ENCODE results near the gene KRTAP16-1. TPM values are rescaled to one million over a fixed set of nuclear protein-coding genes. Genes with fewer than 3 reads are reported as not detected.

KRTAP16-1 gene
- total RNA-seq, 1 donor from 2014 or later, result not detected

- H3K27ac ChIP-seq (replicated peaks), result no peak overlapping the region
- intact Hi-C loops (cut with micrococcal nuclease), result no loop called here
- H3K4me1 ChIP-seq, result no peaks in the 10 kb centered on the region
- H3K9me3 ChIP-seq (replicated peaks), result peaks cover 18% of the 10 kb centered on the region
- no peak for TF ChIP-seq CTCF (IDR thresholded peaks at IDR 0.05; ENCODE audit: borderline replicate concordance)
- H3K4me3 ChIP-seq, result no peak overlapping the region
- DNase-seq, result no peak
- H3K36me3 ChIP-seq, result no peaks in the 10 kb centered on the region
- H3K27me3 ChIP-seq (ENCODE audit: low read depth), result peaks cover 59% of the 10 kb centered on the region
Measured at GRCh38 chr17:41315814-41316445, 6.8 kb upstream of the KRTAP16-1 start.

- DNase-seq, result no peak
- Histone ChIP-seq H3K4me3 (no peak within 1 kb of the TSS), H3K9me3 (replicated peaks) (peaks cover 13% of the 10 kb centered on the region), H3K4me1 (no peaks in the 10 kb centered on the region), H3K27ac (replicated peaks) (no peak within 1 kb of the TSS), H3K27me3 (ENCODE audit: low read depth) (peaks cover 63% of the 10 kb centered on the region), H3K36me3 (no peaks in the 10 kb centered on the region)
- TF ChIP-seq CTCF (IDR thresholded peaks at IDR 0.05; ENCODE audit: borderline replicate concordance), result no peak
- intact Hi-C loops (cut with micrococcal nuclease), result no loop called here
Measured at GRCh38 chr17:41315204-41315794, 6.2 kb upstream of the KRTAP16-1 start, which contains the start of gene KRTAP17-1. TSS of gene KRTAP17-1 (minus strand) at chr17:41315710. CDS start at chr17:41315650, 60 bp downstream.

GRCh38 chr17:41311111-41311510 lies 2.0 kb upstream of the KRTAP16-1 start:
- TF ChIP-seq CTCF (IDR thresholded peaks at IDR 0.05; ENCODE audit: borderline replicate concordance), result no peak
- intact Hi-C loops (cut with micrococcal nuclease), result no loop called here

GRCh38 chr17:41308251-41308917 lies 725 bp downstream of the KRTAP16-1 start:
- intact Hi-C loops (cut with micrococcal nuclease), result no loop called here
- H3K27ac ChIP-seq (replicated peaks), result peak overlapping the region; percentile 38
- H3K27me3 ChIP-seq (ENCODE audit: low read depth), result peaks cover 83% of the 10 kb centered on the region
- H3K4me1 ChIP-seq, result peaks cover 6% of the 10 kb centered on the region
- no peaks in the 10 kb centered on the region for H3K36me3 ChIP-seq
- H3K9me3 ChIP-seq (replicated peaks), result no peaks in the 10 kb centered on the region
- DNase-seq, result peak; percentile 58
- no peak overlapping the region for H3K4me3 ChIP-seq
- TF ChIP-seq CTCF (IDR thresholded peaks at IDR 0.05; ENCODE audit: borderline replicate concordance), result no peak

More at GRCh38 chr17:41311111-41311510, 2.0 kb upstream of the KRTAP16-1 start:
- no peak overlapping the region for H3K27ac ChIP-seq (replicated peaks)
- H3K4me1 ChIP-seq, result peaks cover 6% of the 10 kb centered on the region
- no peak overlapping the region for H3K4me3 ChIP-seq
- peaks cover 93% of the 10 kb centered on the region for H3K27me3 ChIP-seq (ENCODE audit: low read depth)
- no peaks in the 10 kb centered on the region for H3K9me3 ChIP-seq (replicated peaks)
- no peak for DNase-seq
- no peaks in the 10 kb centered on the region for H3K36me3 ChIP-seq

GRCh38 chr17:41307647-41308046 lies 1.5 kb downstream of the KRTAP16-1 start:
- DNase-seq, result no peak
- no peak for TF ChIP-seq CTCF (IDR thresholded peaks at IDR 0.05; ENCODE audit: borderline replicate concordance)
- H3K4me1 ChIP-seq, result peaks cover 13% of the 10 kb centered on the region
- H3K36me3 ChIP-seq, result no peaks in the 10 kb centered on the region
- H3K4me3 ChIP-seq, result no peak overlapping the region
- H3K27ac ChIP-seq (replicated peaks), result no peak overlapping the region
- H3K27me3 ChIP-seq (ENCODE audit: low read depth), result peaks cover 76% of the 10 kb centered on the region
- intact Hi-C loops (cut with micrococcal nuclease), result no loop called here
- H3K9me3 ChIP-seq (replicated peaks), result no peaks in the 10 kb centered on the region
